HepG2 (cell line): ENCODE data around the gene CSNK2A1. TPM values are rescaled to one million over a fixed set of nuclear protein-coding genes. Genes with fewer than 3 reads are reported as not detected.
A peak's percentile ranks its signal among the peaks of the same experiment; 100 is the strongest.

Experiments used
- ATAC-seq: fragments of 200-7000 bp; cut with Tn5 transposase; 3 replicates; pipeline ENCODE4 v1.9.1; 2020; ENCODE audit warnings: mild to moderate bottlenecking, moderate library complexity
- BruUV-seq: library from RNA; stranded (reverse); fragments of 400-500 nt; replicated peaks from 2 replicates; lab custom pipeline; 2021; lab: Mats Ljungman, UMichigan
- CTCF ChIA-PET: fragments of 300-600 bp; formaldehyde crosslinking; extraction: SDS; loops from one replicate; lab custom pipeline; 2021; ENCODE audit warnings: low total read pairs, inconsistent platforms, low intra/inter-chr PET ratio; lab: Yijun Ruan, JAX
- POLR2A ChIA-PET: fragments of 350-600 bp; sonication (Branson Sonifier 250); formaldehyde crosslinking; loops from one replicate; lab custom pipeline; 2020; ENCODE audit warnings: antibody characterized with exemption, inconsistent platforms; lab: Yijun Ruan, JAX
- DNase-seq: peaks from one replicate; pipeline ENCODE4 v3.0.0-alpha.2; 2015; ENCODE audit warnings: low spot score
- FAIRE-seq: peaks from 3 replicates; lab custom pipeline; 2011; peaks lifted over from hg19 to GRCh38; lab: Jason Lieb, UNC
- H2AFZ ChIP-seq: one replicate; pipeline ENCODE4 v1.6.1; 2011; ENCODE audit warnings: low read length, inconsistent platforms
- H3K27ac ChIP-seq: fragments of 300-600 bp; 3 replicates; pipeline ENCODE4 v1.8.0; 2011; ENCODE audit warnings: mixed run types, mild to moderate bottlenecking, mixed read lengths, low read length, inconsistent platforms; ENCODE audit not compliant: insufficient read depth; ENCODE audit errors: extremely low read length
- H3K27me3 ChIP-seq, 2 experiments: fragments of 200-600 bp in 1 of 2; 2 replicates in 1 of 2; 3 replicates in 1 of 2; pipeline versions ENCODE4 v1.6.0 to v1.8.0; 2011; ENCODE audit warnings: low read length in 2 of 2, mild to moderate bottlenecking in 2 of 2, moderate library complexity in 2 of 2, inconsistent platforms in 1 of 2; ENCODE audit not compliant: insufficient read depth in 2 of 2, control insufficient read depth in 1 of 2
- H3K36me3 ChIP-seq, 2 experiments: fragments of 200-600 bp in 1 of 2; replicated peaks in 1 of 2; 2 replicates in 1 of 2; 3 replicates in 1 of 2; pipeline versions ENCODE4 v1.5.1 to v1.8.0; 2011; ENCODE audit warnings: low read length in 2 of 2, inconsistent platforms in 1 of 2; ENCODE audit not compliant: insufficient read depth in 2 of 2, control insufficient read depth in 1 of 2
- H3K4me1 ChIP-seq: 2 replicates; pipeline ENCODE4 v1.5.1; 2012; ENCODE audit warnings: low read length, inconsistent platforms; ENCODE audit not compliant: insufficient read depth
- H3K4me2 ChIP-seq: 2 replicates; pipeline ENCODE4 v1.6.0; 2011; ENCODE audit warnings: low read depth, low read length, inconsistent platforms
- H3K4me3 ChIP-seq, 3 experiments: fragments of 200-600 bp in 1 of 3; sonication (generic), shearing (Covaris generic) in 1 of 3; replicated peaks in 1 of 3; 2 replicates each; pipeline ENCODE4 v1.5.1; 2011 to 2016; ENCODE audit warnings: low read length in 3 of 3, inconsistent platforms in 2 of 3, low read depth in 2 of 3, mild to moderate bottlenecking in 2 of 3, control low read depth in 1 of 3, mixed read lengths in 1 of 3; ENCODE audit not compliant: insufficient read depth in 1 of 3
- H3K79me2 ChIP-seq: one replicate; pipeline ENCODE4 v1.6.1; 2011; ENCODE audit warnings: low read length, inconsistent platforms; ENCODE audit not compliant: insufficient read depth
- H3K9ac ChIP-seq: 2 replicates; pipeline ENCODE4 v1.6.0; 2011; ENCODE audit warnings: mild to moderate bottlenecking, low read depth, low read length, inconsistent platforms; ENCODE audit not compliant: insufficient read depth
- H3K9me3 ChIP-seq: 2 replicates; pipeline ENCODE4 v1.5.1; 2012; ENCODE audit warnings: mild to moderate bottlenecking, low read length
- H4K20me1 ChIP-seq: 2 replicates; pipeline ENCODE4 v1.6.0; 2011; ENCODE audit warnings: inconsistent platforms, mild to moderate bottlenecking, low read length, moderate library complexity; ENCODE audit not compliant: insufficient read depth
- ARHGAP35 ChIP-seq: sonication (generic); formaldehyde crosslinking; IDR thresholded peaks from 2 replicates; pipeline ENCODE4 v1.9.0; 2022; ENCODE audit warnings: mild to moderate bottlenecking, inconsistent platforms, moderate library complexity, missing genetic modification reagents, borderline replicate concordance
- ERF ChIP-seq: IDR thresholded peaks from 2 replicates; pipeline ENCODE4 v1.6.1; 2018; ENCODE audit warnings: missing biosample characterization, missing genetic modification reagents
- FOXK2 ChIP-seq: fragments of 450-650 bp; IDR thresholded peaks from 2 replicates; pipeline ENCODE4 v1.6.1; 2016
- GATAD2A ChIP-seq: IDR thresholded peaks from 2 replicates; pipeline ENCODE4 v1.6.1; 2016
- GLI4 ChIP-seq: sonication (generic); formaldehyde crosslinking; IDR thresholded peaks from 2 replicates; pipeline ENCODE4 v1.5.1; 2020; ENCODE audit warnings: missing genetic modification reagents, mild to moderate bottlenecking, moderate library complexity, borderline replicate concordance
- GMEB2 ChIP-seq: IDR thresholded peaks from 2 replicates; pipeline ENCODE4 v1.6.1; 2016; ENCODE audit warnings: missing biosample characterization, missing genetic modification reagents, low read depth
- HNRNPK ChIP-seq: fragments of 200-400 bp; formaldehyde crosslinking; IDR thresholded peaks from 2 replicates; pipeline ENCODE4 v1.6.1; 2018; ENCODE audit warnings: low read length, low read depth, moderate library complexity, mild to moderate bottlenecking; ENCODE audit not compliant: poor library complexity, severe bottlenecking
- KAT7 ChIP-seq: IDR thresholded peaks from 2 replicates; pipeline ENCODE4 v1.6.1; 2018; ENCODE audit warnings: borderline replicate concordance, missing compliant biosample characterization
- NFRKB ChIP-seq: fragments of 450-650 bp; IDR thresholded peaks from 2 replicates; pipeline ENCODE4 v1.6.1; 2017
- PHF8 ChIP-seq: sonication (generic); formaldehyde crosslinking; IDR thresholded peaks from 2 replicates; pipeline ENCODE4 v1.5.0; 2020; ENCODE audit warnings: missing genetic modification reagents
- POLR2G ChIP-seq: fragments of 200-400 bp; formaldehyde crosslinking; IDR thresholded peaks from 2 replicates; pipeline ENCODE4 v1.6.1; 2018; ENCODE audit warnings: mild to moderate bottlenecking, low read depth, low read length, moderate library complexity
- SIX4 ChIP-seq: sonication (generic); formaldehyde crosslinking; IDR thresholded peaks from 2 replicates; pipeline ENCODE4 v1.4.0; 2020; ENCODE audit warnings: missing genetic modification reagents
- SMC3 ChIP-seq: IDR thresholded peaks from 2 replicates; pipeline ENCODE4 v1.6.1; 2011; ENCODE audit warnings: low read length, improper control_type of control experiment
- SOX6 ChIP-seq, 2 experiments: fragments of 450-650 bp in 1 of 2; sonication (generic) in 1 of 2; formaldehyde crosslinking in 1 of 2; IDR thresholded peaks; 2 replicates each; pipeline versions ENCODE4 v1.4.0 to v1.6.1; 2017 to 2020; ENCODE audit warnings: antibody characterized with exemption in 1 of 2, mild to moderate bottlenecking in 1 of 2, missing genetic modification reagents in 1 of 2
- TAF15 ChIP-seq: fragments of 200-400 bp; formaldehyde crosslinking; IDR thresholded peaks from one replicate; pipeline ENCODE4 v1.6.1; 2018; ENCODE audit warnings: mild to moderate bottlenecking, low read depth, low read length; ENCODE audit not compliant: poor library complexity, severe bottlenecking
- ZKSCAN5 ChIP-seq: sonication (generic); formaldehyde crosslinking; IDR thresholded peaks from 2 replicates; pipeline ENCODE4 v1.5.1; 2020; ENCODE audit warnings: mild to moderate bottlenecking, missing genetic modification reagents
- ZMYM4 ChIP-seq: sonication (generic); formaldehyde crosslinking; IDR thresholded peaks from 2 replicates; pipeline ENCODE4 v1.8.1; 2023; ENCODE audit warnings: mild to moderate bottlenecking, missing genetic modification reagents
- ZNF235 ChIP-seq: sonication (generic); formaldehyde crosslinking; IDR thresholded peaks from 2 replicates; pipeline ENCODE4 v1.8.1; 2023; ENCODE audit warnings: mild to moderate bottlenecking, missing genetic modification reagents, borderline replicate concordance
- ZNF3 ChIP-seq: IDR thresholded peaks from 2 replicates; pipeline ENCODE4 v1.7.0; 2017; ENCODE audit warnings: inconsistent platforms
- ZNF44 ChIP-seq: sonication (generic); formaldehyde crosslinking; IDR thresholded peaks from 2 replicates; pipeline ENCODE4 v1.5.1; 2020; ENCODE audit warnings: mild to moderate bottlenecking, missing genetic modification reagents
- ZNF569 ChIP-seq: sonication (generic); formaldehyde crosslinking; IDR thresholded peaks from 2 replicates; pipeline ENCODE4 v1.5.0; 2020; ENCODE audit warnings: mild to moderate bottlenecking, missing genetic modification reagents, moderate library complexity, borderline replicate concordance
- WGBS: methylation state at CpG from one replicate; pipeline ENCODE4 v1.1.6; 2017; ENCODE audit warnings: low lambda C conversion rate; 5-methylcytosine and 5-hydroxymethylcytosine counted together
- in situ Hi-C: cut with HindIII; loops from 2 replicates; pipeline ENCODE4 v1.10.0; 2017; ENCODE audit warnings: low pct_unique_long_range_greater_than_20kb; ENCODE audit not compliant: extremely low pct_ligation_motif_present
- intact Hi-C: fragments of 100-400 bp; cut with micrococcal nuclease; formaldehyde crosslinking; loops from one replicate; pipeline ENCODE4 v1.10.0; 2022; ENCODE audit not compliant: unreplicated experiment
- polyA plus RNA-seq, 8 experiments: library from polyadenylated mRNA; depleted of rRNA in 3 of 8; stranded (reverse) in 7 of 8; unstranded in 1 of 8; fragments of >200 nt; fragmentation: Illumina TruSeq in 4 of 8; extraction: Trizol in 4 of 8; gene quantifications; 2 replicates each; pipeline versions ENCODE4 v1.2.1 to v1.2.3, GENCODE V29; 2011 to 2016; ENCODE audit warnings: low read depth in 4 of 8, missing spikeins in 1 of 8, mixed read lengths in 1 of 8; ENCODE audit not compliant: insufficient read depth in 1 of 8
- total RNA-seq, 5 experiments: library from RNA; depleted of rRNA; stranded (reverse); fragments of >200 nt; fragmentation: Illumina TruSeq; extraction: Trizol; gene quantifications; 2 replicates each; pipeline ENCODE4 v1.2.3, GENCODE V29; 2016; ENCODE audit warnings: low read depth in 1 of 5
- TF ChIP-seq, protein P1 (sequence below): sonication (generic); formaldehyde crosslinking; IDR thresholded peaks from 2 replicates; pipeline ENCODE4 v1.4.0; 2020; ENCODE audit warnings: missing genetic modification reagents

The CSNK2A1 gene
- total and polyA plus RNA-seq, 2 of the 13 experiments (the other 11 are each of a cell fraction or from before 2014, with no cell fraction given): 153 to 231 TPM

GRCh38 chr20:530321-530720 is 13.3 kb downstream of the CSNK2A1 start (continued):
- TF ChIP-seq KAT7 (CRISPR knock-in tag) (0 out of 2 replicates have a peak, but pooled peaks have one; percentile 23), POLR2G (no peak), ZMYM4 (CRISPR knock-in tag) (peak; percentile 25; the same call in 1 of the 2 replicates), ZNF3 (no peak), ERF (CRISPR knock-in tag) (0 out of 2 replicates have a peak, but pooled peaks have one; percentile 12), SIX4 (CRISPR knock-in tag) (no peak)

DNA sequence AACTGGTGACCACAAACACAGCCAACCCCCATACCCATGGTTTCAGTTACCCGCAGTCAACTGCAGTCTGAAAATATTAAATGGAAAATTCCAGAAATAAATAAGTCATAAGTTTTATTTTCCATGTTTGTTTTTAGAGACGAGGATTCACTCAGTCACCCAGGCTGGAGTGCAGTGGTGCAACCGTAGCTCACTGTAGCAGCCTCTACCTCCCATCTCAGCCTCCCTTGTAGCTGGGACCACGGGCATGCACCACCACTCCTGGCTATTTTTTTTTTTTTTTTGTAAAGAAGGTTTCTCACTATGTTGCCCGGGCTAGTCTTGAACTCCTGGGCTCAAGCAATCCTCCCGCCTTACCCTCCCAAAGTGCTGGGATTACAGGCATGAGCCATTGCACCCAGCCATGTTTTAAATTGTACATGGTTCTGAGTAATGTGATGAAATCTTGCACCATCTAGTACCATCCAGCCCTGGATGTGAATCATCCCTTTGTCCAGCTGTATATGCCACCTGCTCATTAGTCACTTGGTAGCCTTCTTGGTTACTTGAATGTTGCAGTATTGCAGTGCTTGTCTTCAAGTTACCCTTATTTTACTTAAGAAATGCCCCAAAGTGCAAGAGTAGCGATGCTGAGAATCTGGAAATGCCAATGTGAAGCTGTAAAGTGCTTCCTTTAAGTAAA is 14.5 kb downstream of the CSNK2A1 start:
- no peaks in the 10 kb centered on the region for H3K27me3 ChIP-seq
- H3K4me2 ChIP-seq: no peak overlapping the region
- H4K20me1 ChIP-seq: peaks cover 79% of the 10 kb centered on the region
- 96% methylated on average over 7 of the region's 7 CpGs for WGBS
- in situ Hi-C loops: no loop called here
- no peak overlapping the region for H3K27ac ChIP-seq
- H3K9ac ChIP-seq: no peak overlapping the region
- H3K79me2 ChIP-seq: peaks cover 96% of the 10 kb centered on the region
- DNase-seq (no peak), FAIRE-seq (no peak), ATAC-seq (no peak)
- BruUV-seq: no TSS peak
- ChIA-PET POLR2A (interaction anchor here (1.4 to 1.5 kb wide), 2 partner anchors 14 to 19 kb away, joined by 3 to 5 read pairs; partner anchors contain the start of gene CSNK2A1), CTCF (no interaction called here)
- H2AFZ ChIP-seq: no peak overlapping the region
- peaks cover 10 to 45% of the 10 kb centered on the region in 2 experiments for H3K36me3 ChIP-seq
- peaks cover 11% of the 10 kb centered on the region; the same call in 1 of the 2 replicates for H3K9me3 ChIP-seq
- H3K4me1 ChIP-seq: peaks cover 70% of the 10 kb centered on the region
- intact Hi-C loops: no loop called here
- H3K4me3 ChIP-seq: no peak overlapping the region
- TF ChIP-seq ZKSCAN5 (CRISPR knock-in tag) (no peak), GATAD2A (CRISPR knock-in tag) (peak; percentile 9; the same call in 1 of the 2 replicates), NFRKB (no peak), TAF15 (no peak), PHF8 (CRISPR knock-in tag) (no peak), FOXK2 (no peak), ZNF44 (CRISPR knock-in tag) (no peak), ARHGAP35 (CRISPR knock-in tag) (no peak), SIX4 (CRISPR knock-in tag) (no peak), GMEB2 (no peak), SOX6 (IDR thresholded peaks at IDR 0.05) (no peak), SOX6 (CRISPR knock-in tag; IDR thresholded peaks at IDR 0.05) (0 out of 2 replicates have a peak, but pooled peaks have one; percentile 20), ZNF569 (CRISPR knock-in tag) (no peak), HNRNPK (no peak), SMC3 (no peak), GLI4 (CRISPR knock-in tag) (no peak), ZNF235 (no peak)
- TF ChIP-seq, protein P1, sequence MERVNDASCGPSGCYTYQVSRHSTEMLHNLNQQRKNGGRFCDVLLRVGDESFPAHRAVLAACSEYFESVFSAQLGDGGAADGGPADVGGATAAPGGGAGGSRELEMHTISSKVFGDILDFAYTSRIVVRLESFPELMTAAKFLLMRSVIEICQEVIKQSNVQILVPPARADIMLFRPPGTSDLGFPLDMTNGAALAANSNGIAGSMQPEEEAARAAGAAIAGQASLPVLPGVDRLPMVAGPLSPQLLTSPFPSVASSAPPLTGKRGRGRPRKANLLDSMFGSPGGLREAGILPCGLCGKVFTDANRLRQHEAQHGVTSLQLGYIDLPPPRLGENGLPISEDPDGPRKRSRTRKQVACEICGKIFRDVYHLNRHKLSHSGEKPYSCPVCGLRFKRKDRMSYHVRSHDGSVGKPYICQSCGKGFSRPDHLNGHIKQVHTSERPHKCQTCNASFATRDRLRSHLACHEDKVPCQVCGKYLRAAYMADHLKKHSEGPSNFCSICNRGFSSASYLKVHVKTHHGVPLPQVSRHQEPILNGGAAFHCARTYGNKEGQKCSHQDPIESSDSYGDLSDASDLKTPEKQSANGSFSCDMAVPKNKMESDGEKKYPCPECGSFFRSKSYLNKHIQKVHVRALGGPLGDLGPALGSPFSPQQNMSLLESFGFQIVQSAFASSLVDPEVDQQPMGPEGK: no peak
